Cardiac muscle cell (in vitro differentiated cells and primary cell): Measurements from ENCODE around the gene NR3C2. TPM values are rescaled to one million over a fixed set of nuclear protein-coding genes. Genes with fewer than 3 reads are reported as not detected.
"Not testable (repeated sequence)": the region's sequence is repeated elsewhere in the genome, so short reads cannot be mapped to it uniquely, and the experiment has no call there.

Source experiments
- DNase-seq, 2 donors: peaks; one replicate each; pipeline versions ENCODE4 v3.0.0 to v3.0.0-alpha.2; 2010 to 2017; ENCODE audit warnings: low read depth in 1 of 2, low spot score in 1 of 2
- H3K27ac ChIP-seq: fragments of 200-600 bp; sonication (generic); 2 replicates; pipeline ENCODE4 v1.5.1; 2016
- H3K27me3 ChIP-seq: fragments of 200-600 bp; sonication (generic); 2 replicates; pipeline ENCODE4 v1.6.0; 2016; ENCODE audit warnings: control low read depth
- H3K36me3 ChIP-seq: fragments of 200-600 bp; sonication (generic); 2 replicates; pipeline ENCODE4 v1.5.1; 2016; ENCODE audit warnings: control low read depth
- H3K4me1 ChIP-seq: fragments of 200-600 bp; sonication (generic); 2 replicates; pipeline ENCODE4 v1.8.1; 2017; ENCODE audit warnings: low read depth, mild to moderate bottlenecking, mixed run types
- H3K4me3 ChIP-seq: fragments of 200-600 bp; sonication (generic); 2 replicates; pipeline ENCODE4 v1.5.1; 2016; ENCODE audit warnings: mild to moderate bottlenecking
- H3K9me3 ChIP-seq: fragments of 200-600 bp; sonication (generic); 2 replicates; pipeline ENCODE4 v1.5.1; 2017; ENCODE audit warnings: low read depth, mild to moderate bottlenecking, control low read depth
- CTCF ChIP-seq: IDR thresholded peaks from 2 replicates; pipeline ENCODE4 v1.5.1; 2012; ENCODE audit warnings: low read depth, mild to moderate bottlenecking, low read length
- polyA plus RNA-seq: library from polyadenylated mRNA; unstranded; fragments of >200 nt; fragmentation: Nextera tagmentation; extraction: Ambion mirVana; gene quantifications from 2 replicates; pipeline ENCODE4 v1.2.1, GENCODE V29; 2016
- total RNA-seq: library from RNA; depleted of rRNA; stranded (reverse); fragments of >200 nt; gene quantifications from 2 replicates; pipeline ENCODE4 v1.2.3, GENCODE V29; 2016

The NR3C2 gene
- total and polyA plus RNA-seq, 2 experiments from 2014 or later: 0.43 to 2.5 TPM

GRCh38 chr4:148332486-148332885 lies 109.7 kb downstream of the NR3C2 start:
- no peak for TF ChIP-seq CTCF
- peaks cover 5% of the 10 kb centered on the region for H3K4me1 ChIP-seq

DNA sequence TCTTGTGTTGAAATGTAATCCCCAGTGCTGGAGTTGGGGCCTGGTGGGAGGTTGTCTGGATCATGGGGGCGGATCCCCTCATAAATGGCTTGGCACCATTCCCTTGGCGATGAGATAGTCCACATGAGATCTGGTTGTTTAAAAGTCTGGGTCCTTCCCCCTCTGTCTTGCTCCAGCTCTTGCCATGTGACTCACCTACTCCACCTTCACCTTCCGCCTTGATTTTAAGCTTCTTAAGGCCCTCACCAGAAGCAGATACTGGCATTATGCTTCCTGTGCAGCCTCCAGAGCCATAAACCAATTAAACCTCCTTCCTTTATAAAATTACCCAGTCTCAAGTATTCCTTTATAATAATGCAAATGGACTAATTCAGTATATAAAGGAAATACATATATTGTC lies 111.5 kb downstream of the NR3C2 start:
- H3K27ac ChIP-seq: no peak overlapping the region
- no peak for DNase-seq
- H3K9me3 ChIP-seq: no peaks in the 10 kb centered on the region
- no peak for TF ChIP-seq CTCF
- H3K27me3 ChIP-seq: no peaks in the 10 kb centered on the region
- H3K4me1 ChIP-seq: peaks cover 12% of the 10 kb centered on the region
- no peak overlapping the region for H3K4me3 ChIP-seq
- H3K36me3 ChIP-seq: no peaks in the 10 kb centered on the region

More at GRCh38 chr4:148332486-148332885, 109.7 kb downstream of the NR3C2 start:
- Histone ChIP-seq H3K36me3 (no peaks in the 10 kb centered on the region), H3K27ac (no peak overlapping the region), H3K9me3 (no peaks in the 10 kb centered on the region), H3K4me3 (no peak overlapping the region), H3K27me3 (no peaks in the 10 kb centered on the region)
- DNase-seq: no peak

DNA sequence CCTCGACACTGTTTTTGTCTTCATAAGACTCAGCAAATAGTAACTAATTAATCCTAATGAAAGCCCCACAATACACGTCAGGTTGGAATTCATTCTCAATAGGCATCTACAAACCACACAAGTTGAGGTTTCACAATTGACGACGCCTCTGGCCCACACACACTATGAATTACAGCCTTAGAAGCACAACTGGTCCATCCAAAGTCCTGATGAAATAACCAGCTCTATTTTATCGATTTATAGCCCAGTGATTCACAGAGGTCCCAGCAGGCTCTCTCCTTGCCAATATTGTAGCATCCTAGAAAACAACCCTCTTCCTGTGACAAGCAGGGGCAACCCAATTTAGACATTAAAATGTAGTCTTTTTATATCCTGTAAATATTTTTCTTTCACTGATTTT lies 112.1 kb downstream of the NR3C2 start:
- Histone ChIP-seq H3K4me3 (no peak overlapping the region), H3K9me3 (no peaks in the 10 kb centered on the region), H3K36me3 (no peaks in the 10 kb centered on the region), H3K27ac (no peak overlapping the region), H3K27me3 (no peaks in the 10 kb centered on the region), H3K4me1 (peaks cover 12% of the 10 kb centered on the region)
- TF ChIP-seq CTCF: no peak
- peak in 1 of 2 donors; percentile 18 for DNase-seq

DNA sequence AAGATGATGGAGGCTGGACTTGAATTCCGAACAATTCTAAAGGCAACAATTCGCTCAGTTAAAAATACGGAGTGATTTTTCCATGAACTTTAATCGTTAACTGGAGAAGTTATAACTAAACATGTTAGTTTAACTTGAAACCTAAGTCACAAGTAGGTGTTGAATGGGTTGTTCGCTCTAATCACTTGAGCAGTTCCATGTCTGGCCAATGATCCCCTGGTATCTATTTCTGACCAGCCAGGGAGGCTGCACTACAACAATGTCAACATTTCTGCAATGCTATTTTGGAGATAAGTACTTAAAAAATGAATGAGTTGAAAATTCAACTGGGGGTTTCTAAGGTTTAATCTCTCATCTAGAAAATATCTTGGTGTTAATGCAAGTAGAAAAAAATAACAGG lies 112.5 kb downstream of the NR3C2 start:
- Histone ChIP-seq H3K27me3 (no peaks in the 10 kb centered on the region), H3K27ac (no peak overlapping the region), H3K36me3 (no peaks in the 10 kb centered on the region), H3K4me1 (peaks cover 12% of the 10 kb centered on the region), H3K9me3 (no peaks in the 10 kb centered on the region), H3K4me3 (no peak overlapping the region)
- no peak for TF ChIP-seq CTCF
- peak in 1 of 2 donors; percentile 54 for DNase-seq

DNA sequence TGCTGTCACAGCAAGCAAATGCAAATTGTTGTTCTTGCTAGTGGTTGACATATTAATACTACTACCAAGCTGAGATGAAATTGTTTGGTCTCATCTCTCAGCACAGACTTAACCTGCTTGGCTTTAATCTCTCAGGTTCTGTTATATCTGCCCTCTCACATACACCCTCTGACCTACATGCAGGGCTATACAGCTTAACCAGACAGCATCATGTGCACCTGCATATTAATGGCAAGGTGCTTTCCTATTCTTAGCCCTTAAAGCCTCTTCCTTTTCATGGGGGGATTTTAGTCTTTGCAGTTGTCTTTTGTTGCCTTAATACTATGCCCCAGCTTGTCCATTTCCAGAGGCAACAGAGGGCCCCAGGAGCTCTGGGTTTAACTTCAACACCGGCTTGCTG lies 114.5 kb downstream of the NR3C2 start:
- Histone ChIP-seq H3K27ac (no peak overlapping the region), H3K4me1 (peaks cover 12% of the 10 kb centered on the region), H3K9me3 (no peaks in the 10 kb centered on the region), H3K27me3 (no peaks in the 10 kb centered on the region), H3K36me3 (no peaks in the 10 kb centered on the region), H3K4me3 (no peak overlapping the region)
- no peak for DNase-seq
- no peak for TF ChIP-seq CTCF

GRCh38 chr4:148323316-148323715 lies 118.9 kb downstream of the NR3C2 start:
- H3K4me1 ChIP-seq: peaks cover 12% of the 10 kb centered on the region
- not testable (repeated sequence) for DNase-seq, H3K9me3 ChIP-seq, H3K4me3 ChIP-seq, H3K27ac ChIP-seq, H3K27me3 ChIP-seq, H3K36me3 ChIP-seq
